ENCODE data around the gene COBL. TPM values are rescaled to one million over a fixed set of nuclear protein-coding genes. Genes with fewer than 3 reads are reported as not detected.
"Not testable (repeated sequence)": the region's sequence is repeated elsewhere in the genome, so short reads cannot be mapped to it uniquely, and the experiment has no call there.

The COBL gene
- total and polyA plus RNA-seq, 2 donors (not counting 3 experiments of a cell fraction or from before 2014, with no cell fraction given), result 0.11 TPM; not detected in 1

- H3K36me3 ChIP-seq (ENCODE audit: control insufficient read depth in 2 of 2, extremely low read depth in 1 of 2, insufficient read depth in 2 of 2, low read length in 2 of 2), result no peaks in the 10 kb centered on the region
- no peaks in the 10 kb centered on the region for H3K9me3 ChIP-seq (replicated peaks; ENCODE audit: control insufficient read depth, insufficient read depth, low read length)
- BruUV-seq (replicated peaks), result no TSS peak
- H3K79me2 ChIP-seq (ENCODE audit: control insufficient read depth, insufficient read depth, low read length), result no peaks in the 10 kb centered on the region
- no peaks in the 10 kb centered on the region for H4K20me1 ChIP-seq (replicated peaks; ENCODE audit: control insufficient read depth, extremely low read depth, insufficient read depth, low read length)
- dilution Hi-C loops (cut with MboI; ENCODE audit: extremely low pct_ligation_motif_present, low sequenced_read_pairs) (no loop called here), intact Hi-C loops (cut with micrococcal nuclease) (loop anchor here (5.0 kb wide), 1 partner anchor 52 kb away; no protein-coding TSS in a partner anchor)
- DNase-seq (ENCODE audit: low read depth, low spot score), result no peak
- no peak overlapping the region for H3K27ac ChIP-seq (ENCODE audit: insufficient read depth, low read depth, low read length)
- no peak overlapping the region for H3K4me2 ChIP-seq (ENCODE audit: insufficient read depth, low read length)
- H3K27me3 ChIP-seq (ENCODE audit: control insufficient read depth in 2 of 2, insufficient read depth in 2 of 2, low read length in 2 of 2), result no peaks in the 10 kb centered on the region
- no peak overlapping the region for H3K9ac ChIP-seq (replicated peaks; ENCODE audit: extremely low read depth, insufficient read depth, low read length)
- CTCF ChIA-PET, result no interaction called here
- no peaks in the 10 kb centered on the region for H3K9me1 ChIP-seq (replicated peaks; ENCODE audit: control insufficient read depth, extremely low read depth, insufficient read depth, low read length)
- H3K4me1 ChIP-seq (ENCODE audit: control insufficient read depth, extremely low read depth, insufficient read depth, low read length), result no peaks in the 10 kb centered on the region
- POLR2A ChIA-PET, result no interaction called here
- H2AFZ ChIP-seq (ENCODE audit: low read depth, low read length), result no peak overlapping the region
- no peak for FAIRE-seq
- TF ChIP-seq JUN (IDR thresholded peaks at IDR 0.05; ENCODE audit: borderline replicate concordance, insufficient read depth, insufficient read length, low read depth) (no peak), GATA2 (IDR thresholded peaks at IDR 0.05; ENCODE audit: insufficient read depth, insufficient read length, low read depth, low read length) (no peak), FOS (IDR thresholded peaks at IDR 0.05; ENCODE audit: borderline replicate concordance, insufficient read depth, low read length) (no peak), MYC (IDR thresholded peaks at IDR 0.05; ENCODE audit: low read depth, low read length) (no peak), EZH2 (IDR thresholded peaks at IDR 0.05; ENCODE audit: borderline replicate concordance, low read depth, low read length, severe bottlenecking) (no peak), CTCF (IDR thresholded peaks at IDR 0.05; ENCODE audit: extremely low read depth in 1 of 2, insufficient read depth in 1 of 2, low read depth in 1 of 2, low read length in 2 of 2) (no peak), MAX (IDR thresholded peaks at IDR 0.05; ENCODE audit: insufficient read depth, insufficient read length) (no peak), POLR2AphosphoS5 (IDR thresholded peaks at IDR 0.05; ENCODE audit: insufficient read depth, low read depth, low read length) (no peak), POLR2A (IDR thresholded peaks at IDR 0.05; ENCODE audit: low read depth, low read length) (no peak)
- H3K4me3 ChIP-seq (replicated peaks in 1 of 3; ENCODE audit: insufficient read depth in 1 of 3, low read depth in 1 of 3, low read length in 3 of 3), result no peak overlapping the region
Measured at GRCh38 chr7:50994753-50995319, 321.8 kb downstream of the COBL start.

GRCh38 chr7:50990214-50990613, 326.4 kb downstream of the COBL start:
- H3K79me2 ChIP-seq (ENCODE audit: control insufficient read depth, insufficient read depth, low read length); H3K4me3 ChIP-seq (replicated peaks in 1 of 3; ENCODE audit: insufficient read depth in 1 of 3, low read depth in 1 of 3, low read length in 3 of 3); H3K4me2 ChIP-seq (ENCODE audit: insufficient read depth, low read length); POLR2A ChIA-PET; BruUV-seq (replicated peaks); H2AFZ ChIP-seq (ENCODE audit: low read depth, low read length); FAIRE-seq; H4K20me1 ChIP-seq (replicated peaks; ENCODE audit: control insufficient read depth, extremely low read depth, insufficient read depth, low read length); H3K9me1 ChIP-seq (replicated peaks; ENCODE audit: control insufficient read depth, extremely low read depth, insufficient read depth, low read length); dilution Hi-C loops (cut with MboI; ENCODE audit: extremely low pct_ligation_motif_present, low sequenced_read_pairs); H3K4me1 ChIP-seq (ENCODE audit: control insufficient read depth, extremely low read depth, insufficient read depth, low read length); DNase-seq (ENCODE audit: low read depth, low spot score); H3K27me3 ChIP-seq (ENCODE audit: control insufficient read depth in 2 of 2, insufficient read depth in 2 of 2, low read length in 2 of 2); H3K9me3 ChIP-seq (replicated peaks; ENCODE audit: control insufficient read depth, insufficient read depth, low read length); intact Hi-C loops (cut with micrococcal nuclease); H3K9ac ChIP-seq (replicated peaks; ENCODE audit: extremely low read depth, insufficient read depth, low read length); H3K36me3 ChIP-seq (ENCODE audit: control insufficient read depth in 2 of 2, extremely low read depth in 1 of 2, insufficient read depth in 2 of 2, low read length in 2 of 2); CTCF ChIA-PET; H3K27ac ChIP-seq (ENCODE audit: insufficient read depth, low read depth, low read length): not testable (repeated sequence)
